ENCODE results near the gene YIF1B. TPM values are rescaled to one million over a fixed set of nuclear protein-coding genes. Genes with fewer than 3 reads are reported as not detected.

Gene YIF1B
- total and polyA plus RNA-seq, 9 donors = 8.5 to 37.2 (median 21.8) TPM

DNA sequence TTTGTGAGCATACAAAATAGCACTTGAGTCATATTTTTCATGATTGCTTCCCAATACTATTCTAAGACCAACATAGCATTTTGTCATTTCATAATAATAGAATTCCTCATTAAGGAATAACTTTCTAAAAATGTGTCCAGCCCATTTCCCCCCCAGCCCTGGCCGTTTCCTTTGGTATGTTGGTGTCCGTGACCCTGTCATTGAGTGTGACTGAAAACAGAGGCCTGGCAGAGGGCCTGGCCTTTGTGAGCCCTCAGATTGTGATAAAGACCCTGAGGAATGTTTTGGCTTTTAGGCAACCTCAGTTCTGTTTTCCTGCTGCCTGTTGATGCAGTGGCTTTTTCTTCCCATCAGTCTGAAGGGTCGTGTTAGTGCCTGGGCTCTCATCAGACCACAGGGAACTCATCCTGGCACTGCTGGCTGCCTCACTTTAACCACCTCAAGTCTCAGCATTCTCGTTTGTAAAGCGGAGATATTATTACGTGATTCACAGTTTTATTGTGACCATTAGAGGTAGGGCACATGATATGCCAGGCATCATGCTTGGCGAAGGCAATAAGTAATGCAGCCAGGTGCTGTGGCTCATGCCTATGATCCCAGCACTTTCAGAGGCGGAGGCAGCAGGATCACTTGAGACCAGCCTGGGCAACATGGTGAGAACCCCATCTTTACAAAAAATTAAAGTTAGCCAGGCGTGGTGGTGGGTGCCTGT lies 37.6 kb downstream of the YIF1B start:
- no peaks in the 10 kb centered on the region for H3K36me3 ChIP-seq
- H3K27ac ChIP-seq = peak overlapping the region; percentile 68 to 71
- TF ChIP-seq, protein P1, sequence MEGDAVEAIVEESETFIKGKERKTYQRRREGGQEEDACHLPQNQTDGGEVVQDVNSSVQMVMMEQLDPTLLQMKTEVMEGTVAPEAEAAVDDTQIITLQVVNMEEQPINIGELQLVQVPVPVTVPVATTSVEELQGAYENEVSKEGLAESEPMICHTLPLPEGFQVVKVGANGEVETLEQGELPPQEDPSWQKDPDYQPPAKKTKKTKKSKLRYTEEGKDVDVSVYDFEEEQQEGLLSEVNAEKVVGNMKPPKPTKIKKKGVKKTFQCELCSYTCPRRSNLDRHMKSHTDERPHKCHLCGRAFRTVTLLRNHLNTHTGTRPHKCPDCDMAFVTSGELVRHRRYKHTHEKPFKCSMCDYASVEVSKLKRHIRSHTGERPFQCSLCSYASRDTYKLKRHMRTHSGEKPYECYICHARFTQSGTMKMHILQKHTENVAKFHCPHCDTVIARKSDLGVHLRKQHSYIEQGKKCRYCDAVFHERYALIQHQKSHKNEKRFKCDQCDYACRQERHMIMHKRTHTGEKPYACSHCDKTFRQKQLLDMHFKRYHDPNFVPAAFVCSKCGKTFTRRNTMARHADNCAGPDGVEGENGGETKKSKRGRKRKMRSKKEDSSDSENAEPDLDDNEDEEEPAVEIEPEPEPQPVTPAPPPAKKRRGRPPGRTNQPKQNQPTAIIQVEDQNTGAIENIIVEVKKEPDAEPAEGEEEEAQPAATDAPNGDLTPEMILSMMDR (IDR thresholded peaks at IDR 0.05) = no peak
- TF ChIP-seq EP300 (IDR thresholded peaks at IDR 0.05) (no peak), POLR2A (IDR thresholded peaks at IDR 0.05) (no peak)
- WGBS, 3 donors = 36 to 45% (median 44%) methylated on average over 9 of the region's 9 CpGs
- DNase-seq = peak in 4 of 5 donors; percentile 69 to 85 (median 76)
- intact Hi-C loops (cut with DNase I) = no loop called here
- H3K4me3 ChIP-seq = no peak overlapping the region
- H3K27me3 ChIP-seq = no peaks in the 10 kb centered on the region
- H3K9me3 ChIP-seq = no peaks in the 10 kb centered on the region
- H3K4me1 ChIP-seq (ENCODE audit: insufficient read depth) = peaks cover 15% of the 10 kb centered on the region

DNA sequence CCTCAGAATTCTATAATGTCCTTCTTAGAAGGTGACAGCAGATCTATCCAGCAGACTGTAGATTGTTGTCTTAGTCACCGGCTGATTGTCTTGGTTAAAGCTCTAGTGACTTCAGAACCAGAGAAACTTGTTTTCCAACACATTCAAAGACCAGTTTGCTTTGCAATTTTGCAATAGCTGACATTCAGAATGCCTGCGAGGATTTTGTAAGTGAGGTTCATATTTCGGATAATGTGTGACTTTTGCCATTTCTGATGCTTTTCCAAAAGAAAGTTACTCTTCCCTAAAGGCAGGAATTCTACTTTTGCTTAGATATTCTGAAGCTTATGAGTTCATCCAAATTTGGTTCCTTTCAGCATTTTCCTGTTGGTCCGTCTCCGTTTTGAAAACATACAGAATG lies 38.2 kb downstream of the YIF1B start:
- Histone ChIP-seq H3K36me3 (no peaks in the 10 kb centered on the region), H3K4me3 (no peak overlapping the region), H3K9me3 (no peaks in the 10 kb centered on the region), H3K27ac (peak overlapping the region; percentile 68 to 71), H3K27me3 (no peaks in the 10 kb centered on the region), H3K4me1 (ENCODE audit: insufficient read depth) (peaks cover 13% of the 10 kb centered on the region)
- DNase-seq = no peak
- intact Hi-C loops (cut with DNase I) = no loop called here
- TF ChIP-seq, protein P1 (IDR thresholded peaks at IDR 0.05) = no peak
- TF ChIP-seq POLR2A (IDR thresholded peaks at IDR 0.05) (no peak), EP300 (IDR thresholded peaks at IDR 0.05) (no peak)
- 9 to 15% (median 12%) methylated on average over 5 of the region's 5 CpGs for WGBS, 3 donors

DNA sequence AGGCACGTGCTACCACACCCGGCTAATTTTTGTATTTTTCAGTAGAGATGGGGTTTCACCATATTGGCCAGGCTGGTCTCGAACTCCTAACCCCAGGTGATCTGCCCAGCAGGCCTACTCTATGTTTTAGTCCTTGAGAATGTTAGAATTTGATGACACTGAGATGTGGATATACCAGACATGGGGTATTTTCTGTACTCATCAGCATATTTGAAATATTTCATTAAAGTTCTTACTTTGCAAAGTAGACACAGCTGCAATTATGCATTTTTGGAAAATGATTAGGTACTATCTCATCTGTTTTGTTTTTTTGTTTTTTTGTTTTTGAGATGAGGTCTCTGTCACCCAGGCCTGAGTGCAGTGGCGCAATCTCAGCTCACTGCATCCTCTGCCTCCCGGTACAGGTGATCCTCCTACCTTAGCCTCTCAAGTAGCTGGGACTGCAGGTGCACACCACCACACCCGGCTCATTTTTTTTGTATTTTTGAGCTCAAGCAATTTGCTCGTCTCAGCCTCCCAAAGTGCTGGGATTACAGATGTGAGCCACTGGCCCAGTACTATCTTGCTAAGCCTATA lies 38.7 kb downstream of the YIF1B start:
- Histone ChIP-seq H3K27me3 (no peaks in the 10 kb centered on the region), H3K4me1 (ENCODE audit: insufficient read depth) (peaks cover 10% of the 10 kb centered on the region), H3K27ac (peak overlapping the region in 1 of 2 donors; percentile 71), H3K36me3 (no peaks in the 10 kb centered on the region), H3K4me3 (no peak overlapping the region), H3K9me3 (no peaks in the 10 kb centered on the region)
- intact Hi-C loops (cut with DNase I) = no loop called here
- TF ChIP-seq POLR2A (IDR thresholded peaks at IDR 0.05) (no peak), EP300 (IDR thresholded peaks at IDR 0.05) (no peak)
- TF ChIP-seq, protein P1 (IDR thresholded peaks at IDR 0.05) = no peak
- 87 to 90% (median 90%) methylated on average over 7 of the region's 7 CpGs for WGBS, 3 donors
- DNase-seq = no peak

DNA sequence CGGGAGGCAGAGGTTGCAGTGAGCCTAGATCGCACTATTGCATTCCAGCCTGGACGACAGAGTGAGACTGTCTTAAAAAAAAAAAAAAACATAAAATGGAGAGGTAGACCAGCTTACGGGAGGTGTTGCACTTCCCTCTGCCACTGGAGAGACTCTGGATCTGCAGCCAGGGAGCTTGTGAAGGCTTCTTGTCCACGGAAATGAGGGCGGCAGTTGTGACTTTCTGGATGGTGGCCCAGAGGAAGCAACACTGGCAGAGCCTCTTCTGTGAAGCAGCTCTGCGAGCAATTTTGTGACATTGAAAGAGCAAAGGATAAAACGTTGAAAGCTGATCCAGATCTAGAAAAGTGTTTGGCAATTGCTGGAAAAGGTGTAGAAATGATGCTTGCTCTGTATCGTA lies 41.0 kb downstream of the YIF1B start:
- DNase-seq = no peak
- no peak overlapping the region for H3K4me3 ChIP-seq
- no peak for TF ChIP-seq POLR2A (IDR thresholded peaks at IDR 0.05)
- intact Hi-C loops (cut with DNase I) = no loop called here
- H3K27me3 ChIP-seq = no peaks in the 10 kb centered on the region
- peaks cover 8% of the 10 kb centered on the region for H3K4me1 ChIP-seq (ENCODE audit: insufficient read depth)
- H3K36me3 ChIP-seq = no peaks in the 10 kb centered on the region
- WGBS, 3 donors = 56 to 68% (median 62%) methylated on average over 9 of the region's 9 CpGs
- no peak overlapping the region for H3K27ac ChIP-seq
- H3K9me3 ChIP-seq = no peaks in the 10 kb centered on the region

DNA sequence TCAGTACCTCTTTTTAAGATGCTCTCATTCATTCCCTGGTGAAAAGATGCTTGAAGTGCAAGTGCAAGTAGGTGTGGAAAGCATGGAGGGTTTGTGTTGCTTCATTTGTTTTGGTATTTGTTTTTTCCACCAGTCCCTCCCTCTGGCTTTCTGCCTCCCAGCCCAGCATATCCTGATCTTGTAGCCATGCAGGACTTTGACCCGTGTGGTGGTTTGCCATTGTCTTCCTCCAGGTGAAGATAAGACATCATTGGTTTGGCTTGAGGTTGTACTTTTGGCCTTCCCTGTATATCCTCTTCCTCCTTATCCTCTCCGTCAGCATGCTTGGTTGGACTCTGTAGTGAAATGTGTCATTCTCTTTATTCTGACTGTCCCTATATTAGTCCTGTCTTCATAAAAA lies 42.2 kb downstream of the YIF1B start:
- no peak overlapping the region for H3K27ac ChIP-seq
- no peaks in the 10 kb centered on the region for H3K9me3 ChIP-seq
- H3K27me3 ChIP-seq = no peaks in the 10 kb centered on the region
- no peak for TF ChIP-seq POLR2A (IDR thresholded peaks at IDR 0.05)
- TF ChIP-seq, protein P1 (IDR thresholded peaks at IDR 0.05) = no peak
- TF ChIP-seq EP300 (IDR thresholded peaks at IDR 0.05) = no peak
- no peak for DNase-seq
- peaks cover 8% of the 10 kb centered on the region for H3K4me1 ChIP-seq (ENCODE audit: insufficient read depth)
- H3K36me3 ChIP-seq = no peaks in the 10 kb centered on the region
- 79 to 86% (median 80%) methylated on average over 2 of the region's 2 CpGs for WGBS, 3 donors
- H3K4me3 ChIP-seq = no peak overlapping the region
- intact Hi-C loops (cut with DNase I) = no loop called here
